H1 (cell line): ENCODE measurements around the gene TCTN3. TPM values are rescaled to one million over a fixed set of nuclear protein-coding genes. Genes with fewer than 3 reads are reported as not detected.

Experiments
- ASH2L ChIP-seq: fragments of 200-600, 300-600 bp; sonication (generic); IDR thresholded peaks from one replicate; pipeline ENCODE4 v1.7.1; 2017; ENCODE audit warnings: low read length
- ATF3 ChIP-seq: IDR thresholded peaks from 2 replicates; pipeline ENCODE4 v1.6.1; 2011; ENCODE audit warnings: low read depth, mild to moderate bottlenecking, low read length; ENCODE audit not compliant: insufficient read depth
- BRCA1 ChIP-seq: IDR thresholded peaks from 2 replicates; pipeline ENCODE4 v1.6.1; 2012; ENCODE audit warnings: low read depth, low read length, improper control_type of control experiment
- CTBP2 ChIP-seq: IDR thresholded peaks from 2 replicates; pipeline ENCODE4 v1.7.0; 2011; ENCODE audit warnings: borderline replicate concordance, mild to moderate bottlenecking, moderate library complexity, mixed read lengths, low read length; ENCODE audit not compliant: insufficient read depth, insufficient read length
- EP300 ChIP-seq, 2 experiments: IDR thresholded peaks; 1 replicate in 1 of 2; 2 replicates in 1 of 2; pipeline ENCODE4 v1.6.1; 2011 to 2012; ENCODE audit warnings: low read depth in 2 of 2, low read length in 2 of 2, mild to moderate bottlenecking in 2 of 2, borderline replicate concordance in 1 of 2, inconsistent platforms in 1 of 2, moderate library complexity in 1 of 2
- EZH2 ChIP-seq: fragments of 200-600 bp; sonication (generic); IDR thresholded peaks from 2 replicates; pipeline ENCODE4 v1.7.1; 2012; ENCODE audit warnings: low read depth, mild to moderate bottlenecking, moderate library complexity, low read length, inconsistent platforms; ENCODE audit not compliant: severe bottlenecking
- KDM1A ChIP-seq: fragments of 200-600, 300-600 bp; sonication (generic); IDR thresholded peaks from 2 replicates; pipeline ENCODE4 v1.7.1; 2016; ENCODE audit warnings: mild to moderate bottlenecking, low read length, borderline replicate concordance
- KDM5A ChIP-seq: fragments of 200-600 bp; IDR thresholded peaks from 2 replicates; pipeline ENCODE4 v1.7.1; 2012; ENCODE audit warnings: mild to moderate bottlenecking, low read length, inconsistent platforms, mixed read lengths
- POLR2A ChIP-seq, 2 experiments: IDR thresholded peaks; 1 replicate in 1 of 2; 2 replicates in 1 of 2; pipeline ENCODE4 v1.6.1; 2011; ENCODE audit warnings: low read depth in 2 of 2, low read length in 2 of 2, mild to moderate bottlenecking in 2 of 2; ENCODE audit errors: control extremely low read depth in 1 of 2
- POLR2AphosphoS5 ChIP-seq: IDR thresholded peaks from 2 replicates; pipeline ENCODE4 v1.6.1; 2011; ENCODE audit warnings: low read depth, low read length
- RAD21 ChIP-seq, 2 experiments: IDR thresholded peaks in 1 of 2; conservative IDR thresholded peaks in 1 of 2; 2 replicates each; pipeline ENCODE4 v1.6.1; 2011; ENCODE audit warnings: low read depth in 2 of 2, low read length in 2 of 2, improper control_type of control experiment in 1 of 2, inconsistent platforms in 1 of 2, mild to moderate bottlenecking in 1 of 2, moderate library complexity in 1 of 2
- RBBP5 ChIP-seq: IDR thresholded peaks from 2 replicates; pipeline ENCODE4 v1.7.1; 2012; ENCODE audit warnings: low read depth, mild to moderate bottlenecking, inconsistent platforms, low read length, moderate library complexity, borderline replicate concordance
- RFX5 ChIP-seq: IDR thresholded peaks from 2 replicates; pipeline ENCODE4 v1.6.1; 2011; ENCODE audit warnings: low read depth, low read length, improper control_type of control experiment, borderline replicate concordance
- SIN3A ChIP-seq, 2 experiments: IDR thresholded peaks in 1 of 2; conservative IDR thresholded peaks in 1 of 2; 2 replicates each; pipeline ENCODE4 v1.6.1; 2011 to 2012; ENCODE audit warnings: low read length in 2 of 2, improper control_type of control experiment in 1 of 2, low read depth in 1 of 2, mild to moderate bottlenecking in 1 of 2
- TAF1 ChIP-seq: IDR thresholded peaks from 2 replicates; pipeline ENCODE4 v1.6.1; 2011; ENCODE audit warnings: mild to moderate bottlenecking, low read depth, low read length
- TBP ChIP-seq: IDR thresholded peaks from 2 replicates; pipeline ENCODE4 v1.6.1; 2011; ENCODE audit warnings: low read depth, low read length, improper control_type of control experiment
- TCF12 ChIP-seq: IDR thresholded peaks from 2 replicates; pipeline ENCODE4 v1.6.1; 2011; ENCODE audit warnings: low read depth, mild to moderate bottlenecking, low read length
- TEAD4 ChIP-seq: IDR thresholded peaks from 2 replicates; pipeline ENCODE4 v1.6.1; 2012; ENCODE audit warnings: low read depth, low read length, inconsistent platforms, mixed read lengths
- USF2 ChIP-seq: IDR thresholded peaks from 2 replicates; pipeline ENCODE4 v1.6.1; 2011; ENCODE audit warnings: low read length, improper control_type of control experiment
- YY1 ChIP-seq: IDR thresholded peaks from 2 replicates; pipeline ENCODE4 v1.6.1; 2011; ENCODE audit warnings: low read depth, mild to moderate bottlenecking, low read length
- ZNF274 ChIP-seq: IDR thresholded peaks from 2 replicates; pipeline ENCODE4 v1.7.0; 2012; ENCODE audit warnings: low read length, borderline replicate concordance; ENCODE audit errors: extremely low read depth
- polyA plus RNA-seq, 7 experiments: library from polyadenylated mRNA; depleted of rRNA in 3 of 7; stranded (reverse) in 5 of 7; unstranded in 2 of 7; fragments of >200 nt in 5 of 7; fragments of 200-250 nt in 2 of 7; gene quantifications; 1 replicate in 5 of 7; 2 replicates in 1 of 7; 4 replicates in 1 of 7; pipeline versions ENCODE4 v1.2.1 to v1.2.3, GENCODE V29; 2011 to 2013; ENCODE audit warnings: missing spikeins in 2 of 7, mixed read lengths in 2 of 7
- total RNA-seq: library from RNA; stranded (reverse); fragmentation: NEBNext Ultra II Directional; extraction: Animal tissue kit (Norgen Biotek cat#: 25700); gene quantifications from 2 replicates; pipeline ENCODE4 v1.2.1, GENCODE V29; 2021

TCTN3 gene
- total and polyA plus RNA-seq, 2 of the 8 experiments (the other 6 are each of a cell fraction or from before 2014, with no cell fraction given): 34.7 to 39.8 TPM

DNA sequence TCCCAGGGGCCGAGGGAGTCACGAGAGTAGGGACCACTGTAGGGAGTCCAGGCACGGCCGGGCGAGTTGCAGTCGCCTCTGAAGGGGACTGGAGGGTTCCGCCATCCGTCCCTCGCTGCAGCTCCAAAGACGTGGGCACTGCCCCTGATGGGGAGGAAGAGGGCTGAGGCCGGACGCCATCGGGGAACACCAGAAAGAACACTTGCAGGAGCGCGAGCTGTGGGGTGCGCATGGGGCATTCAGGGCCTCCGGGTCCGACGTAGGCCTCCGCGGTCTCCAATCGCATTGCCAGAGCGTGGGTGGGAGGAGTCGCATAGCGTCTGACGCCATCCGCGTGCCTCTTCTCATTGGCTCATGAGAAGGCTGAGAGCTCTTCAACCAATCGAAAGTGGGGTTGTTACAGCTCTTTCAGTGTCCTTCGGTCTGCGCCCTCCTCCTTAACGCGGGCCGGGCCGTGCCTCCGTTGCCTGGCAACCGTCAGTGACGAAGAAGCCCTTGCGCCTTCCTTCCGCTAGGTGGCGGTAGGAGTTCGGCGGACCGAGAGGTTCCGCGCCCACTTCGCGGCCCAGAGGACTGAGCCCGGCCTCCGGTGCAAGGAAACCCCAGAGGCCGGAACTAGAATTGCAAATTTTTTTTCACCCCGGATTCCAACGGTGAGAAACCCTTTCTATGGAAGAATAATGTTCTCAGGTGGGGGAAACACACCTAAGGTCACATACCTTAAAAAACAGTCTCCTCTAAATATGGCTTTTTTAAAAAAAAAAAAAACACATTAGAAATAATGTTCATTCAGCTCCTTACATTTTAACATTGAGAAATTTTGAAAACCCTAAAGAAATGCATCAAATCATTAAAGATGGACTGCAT lies at the start of gene TCTN3 (continued):
- TF ChIP-seq RBBP5 (peak; percentile 70; the same call in 1 of the 2 replicates), POLR2AphosphoS5 (peak; percentile 97), TBP (peak; percentile 78), RAD21 (IDR thresholded peaks at IDR 0.05 in 1 of 2, conservative IDR thresholded peaks at IDR 0.05 in 1 of 2; ENCODE audit: low read depth in 2 of 2, low read length in 2 of 2) (peak; percentile 97 to 99), TAF1 (peak; percentile 86), POLR2A (IDR thresholded peaks at IDR 0.05; ENCODE audit: control extremely low read depth in 1 of 2, low read depth in 2 of 2, low read length in 2 of 2) (peak; percentile 64 to 90), EP300 (IDR thresholded peaks at IDR 0.05; ENCODE audit: borderline replicate concordance in 1 of 2, low read depth in 2 of 2, low read length in 2 of 2) (peak in 1 of 2 experiments; percentile 79; a peak in 1 of 3 replicates), RFX5 (no peak), TEAD4 (peak; percentile 94), KDM5A (peak; percentile 85), SIN3A (conservative IDR thresholded peaks at IDR 0.05 in 1 of 2, IDR thresholded peaks at IDR 0.05 in 1 of 2; ENCODE audit: low read depth in 1 of 2, low read length in 2 of 2) (peak; percentile 14 to 86; a peak in 2 of 4 replicates), BRCA1 (no peak), USF2 (no peak), EZH2 (no peak), CTBP2 (no peak), TCF12 (0 out of 2 replicates have a peak, but pooled peaks have one; percentile 42), YY1 (peak; percentile 60; the same call in 1 of the 2 replicates), ASH2L (peak; percentile 95), ATF3 (0 out of 2 replicates have a peak, but pooled peaks have one; percentile 62), ZNF274 (no peak), KDM1A (peak; percentile 98)
